ENCODE results near the gene RTN4R. TPM values are rescaled to one million over a fixed set of nuclear protein-coding genes. Genes with fewer than 3 reads are reported as not detected.

Gene RTN4R
- total and polyA plus RNA-seq, 3 donors from 2014 or later: 2.1 to 6.1 (median 5.1) TPM

DNA sequence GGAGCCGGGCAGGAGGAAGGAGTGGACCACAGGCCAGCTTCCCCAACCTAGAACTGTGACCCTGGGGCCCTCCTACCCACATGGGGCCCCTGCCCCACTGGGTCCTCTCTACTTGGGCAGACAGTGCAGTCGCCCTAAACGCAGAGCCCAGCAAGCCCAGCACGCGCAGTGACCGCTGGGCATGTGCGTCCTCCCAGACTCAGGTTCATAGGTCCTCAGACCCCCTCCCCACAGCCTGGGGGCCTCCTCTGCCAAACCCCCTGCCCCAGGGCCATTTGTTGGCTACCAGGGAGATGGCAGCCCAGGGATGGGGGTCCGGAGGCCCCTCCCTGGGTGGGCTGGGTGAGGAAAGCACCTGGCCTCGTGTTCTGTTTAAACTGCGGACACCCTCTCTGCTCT lies 23.9 kb downstream of the RTN4R start:
- intact Hi-C loops (cut with DNase I; ENCODE audit: low total_unique reads): no loop called here
- peaks cover 31% of the 10 kb centered on the region for H3K4me1 ChIP-seq

DNA sequence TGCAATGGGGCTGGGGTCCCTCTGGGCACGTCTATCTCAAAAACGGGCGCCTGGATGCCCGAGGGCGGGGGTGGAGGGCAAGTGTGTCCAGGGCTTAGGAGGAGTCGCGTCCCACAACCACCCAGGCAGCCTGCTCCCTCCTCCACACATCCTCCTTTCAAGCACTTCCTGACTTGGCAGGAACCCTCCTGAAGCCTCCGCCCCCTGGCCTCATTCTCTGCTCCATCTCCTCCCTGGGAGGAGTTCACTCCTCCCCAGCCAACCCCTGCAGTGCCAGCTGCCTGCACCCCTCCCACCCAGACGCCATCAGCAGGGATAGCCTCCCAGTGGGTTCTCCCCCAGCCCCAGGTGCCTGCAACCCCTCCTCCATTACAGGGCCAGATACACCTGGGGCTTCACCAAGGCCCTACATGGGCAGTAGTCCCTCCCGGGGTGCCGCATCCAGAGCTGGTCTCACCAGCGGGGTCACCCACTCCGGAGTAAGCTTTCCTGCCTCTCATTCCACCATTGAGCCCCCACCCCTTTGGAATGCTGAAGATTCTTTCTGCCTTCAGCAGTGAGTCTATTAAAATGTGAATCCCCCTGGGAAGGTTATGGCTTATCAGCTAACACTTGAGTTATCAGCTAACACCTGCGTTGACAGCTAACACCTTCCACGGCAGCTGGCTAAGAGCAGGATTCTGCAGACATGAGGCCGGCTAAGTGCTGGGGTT lies 24.4 kb downstream of the RTN4R start:
- WGBS, 2 donors: 39 to 54% methylated on average over 13 to 16 of the region's 16 CpGs
- peak; percentile 89 for DNase-seq
- Histone ChIP-seq H3K4me3 (no peak overlapping the region), H3K27ac (no peak overlapping the region), H3K9me3 (no peaks in the 10 kb centered on the region), H3K36me3 (ENCODE audit: low read depth, missing control alignments) (no peaks in the 10 kb centered on the region), H3K27me3 (no peaks in the 10 kb centered on the region), H3K4me1 (peaks cover 30% of the 10 kb centered on the region)
- intact Hi-C loops (cut with DNase I; ENCODE audit: low total_unique reads): no loop called here
- TF ChIP-seq, protein P1, sequence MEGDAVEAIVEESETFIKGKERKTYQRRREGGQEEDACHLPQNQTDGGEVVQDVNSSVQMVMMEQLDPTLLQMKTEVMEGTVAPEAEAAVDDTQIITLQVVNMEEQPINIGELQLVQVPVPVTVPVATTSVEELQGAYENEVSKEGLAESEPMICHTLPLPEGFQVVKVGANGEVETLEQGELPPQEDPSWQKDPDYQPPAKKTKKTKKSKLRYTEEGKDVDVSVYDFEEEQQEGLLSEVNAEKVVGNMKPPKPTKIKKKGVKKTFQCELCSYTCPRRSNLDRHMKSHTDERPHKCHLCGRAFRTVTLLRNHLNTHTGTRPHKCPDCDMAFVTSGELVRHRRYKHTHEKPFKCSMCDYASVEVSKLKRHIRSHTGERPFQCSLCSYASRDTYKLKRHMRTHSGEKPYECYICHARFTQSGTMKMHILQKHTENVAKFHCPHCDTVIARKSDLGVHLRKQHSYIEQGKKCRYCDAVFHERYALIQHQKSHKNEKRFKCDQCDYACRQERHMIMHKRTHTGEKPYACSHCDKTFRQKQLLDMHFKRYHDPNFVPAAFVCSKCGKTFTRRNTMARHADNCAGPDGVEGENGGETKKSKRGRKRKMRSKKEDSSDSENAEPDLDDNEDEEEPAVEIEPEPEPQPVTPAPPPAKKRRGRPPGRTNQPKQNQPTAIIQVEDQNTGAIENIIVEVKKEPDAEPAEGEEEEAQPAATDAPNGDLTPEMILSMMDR (IDR thresholded peaks at IDR 0.05): no peak
- TF ChIP-seq POLR2A (IDR thresholded peaks at IDR 0.05): no peak

More for the DNA sequence above, 23.9 kb downstream of the RTN4R start:
- DNase-seq: no peak
- H3K9me3 ChIP-seq: no peaks in the 10 kb centered on the region
- WGBS, 2 donors: 77 to 100% methylated on average over 3 to 9 of the region's 10 CpGs
- no peaks in the 10 kb centered on the region for H3K36me3 ChIP-seq (ENCODE audit: low read depth, missing control alignments)
- TF ChIP-seq, protein P1 (IDR thresholded peaks at IDR 0.05): no peak
- TF ChIP-seq POLR2A (IDR thresholded peaks at IDR 0.05): no peak
- H3K27me3 ChIP-seq: no peaks in the 10 kb centered on the region
- no peak overlapping the region for H3K4me3 ChIP-seq
- H3K27ac ChIP-seq: no peak overlapping the region

DNA sequence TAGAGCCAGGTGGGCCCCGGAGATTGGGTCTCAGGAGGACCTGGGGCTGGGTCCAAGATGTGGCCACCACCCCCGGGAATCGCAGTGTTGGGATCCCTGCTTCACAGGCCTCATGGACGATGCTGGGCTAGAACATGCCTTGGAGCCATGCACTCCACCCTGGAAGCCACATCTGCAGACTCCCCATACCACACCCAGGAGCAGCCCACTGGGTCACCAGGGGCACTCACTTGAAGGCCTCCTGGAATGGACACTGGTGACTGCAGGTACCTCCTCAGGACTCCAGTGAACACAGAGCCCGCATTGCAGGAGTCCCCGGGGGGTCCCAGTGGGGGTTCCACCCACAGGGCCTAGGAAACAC lies 25.0 kb downstream of the RTN4R start:
- H3K9me3 ChIP-seq: no peaks in the 10 kb centered on the region
- intact Hi-C loops (cut with DNase I; ENCODE audit: low total_unique reads): no loop called here
- H3K36me3 ChIP-seq (ENCODE audit: low read depth, missing control alignments): no peaks in the 10 kb centered on the region
- TF ChIP-seq, protein P1 (IDR thresholded peaks at IDR 0.05): no peak
- TF ChIP-seq POLR2A (IDR thresholded peaks at IDR 0.05): no peak
- 60 to 73% methylated on average over 3 to 6 of the region's 6 CpGs for WGBS, 2 donors
- no peaks in the 10 kb centered on the region for H3K27me3 ChIP-seq
- no peak for DNase-seq
- H3K4me1 ChIP-seq: peaks cover 30% of the 10 kb centered on the region
- H3K4me3 ChIP-seq: no peak overlapping the region
- H3K27ac ChIP-seq: no peak overlapping the region

DNA sequence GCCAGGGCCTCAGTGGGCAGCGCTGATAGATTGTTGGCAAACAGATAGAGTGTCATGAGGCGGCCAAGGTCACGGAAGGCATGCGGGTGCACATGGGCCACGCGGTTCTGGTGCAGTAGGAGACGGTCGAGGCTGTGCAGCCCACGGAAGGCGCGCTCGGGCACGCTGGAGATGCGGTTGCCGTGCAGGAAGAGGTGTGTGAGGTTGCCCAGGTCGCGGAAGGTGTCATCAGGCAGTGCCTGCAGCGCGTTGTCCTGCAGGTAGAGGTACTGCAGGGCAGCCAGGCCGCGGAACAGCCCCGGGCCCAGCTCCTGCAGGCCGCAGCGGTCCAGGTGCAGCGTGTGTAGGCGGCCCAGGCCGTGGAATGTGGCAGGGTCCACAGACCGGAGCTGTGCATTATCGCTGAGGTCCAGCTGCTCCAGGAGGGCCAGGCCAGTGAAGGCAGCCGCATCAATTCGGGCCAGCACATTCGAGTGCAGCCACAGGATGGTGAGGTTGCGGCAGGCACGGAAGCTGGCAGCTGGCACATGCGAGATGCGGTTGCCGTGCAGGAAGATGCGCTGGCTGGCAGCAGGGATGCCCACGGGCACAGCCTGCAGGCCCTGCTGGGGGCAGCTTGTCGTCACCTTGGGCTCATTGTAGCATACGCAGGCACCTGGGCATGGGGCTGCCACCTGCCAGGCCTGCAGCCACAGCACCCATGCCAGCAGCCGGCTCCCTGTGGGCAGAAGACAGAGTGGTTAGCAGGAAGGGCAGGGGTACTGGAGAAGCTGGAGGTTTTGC lies 25.5 kb downstream of the RTN4R start:
- H3K27ac ChIP-seq: no peak overlapping the region
- DNase-seq: no peak
- no peaks in the 10 kb centered on the region for H3K9me3 ChIP-seq
- H3K36me3 ChIP-seq (ENCODE audit: low read depth, missing control alignments): no peaks in the 10 kb centered on the region
- no peak overlapping the region for H3K4me3 ChIP-seq
- no peaks in the 10 kb centered on the region for H3K27me3 ChIP-seq
- TF ChIP-seq, protein P1 (IDR thresholded peaks at IDR 0.05): no peak
- TF ChIP-seq POLR2A (IDR thresholded peaks at IDR 0.05): no peak
- WGBS, 2 donors: 92 to 94% methylated on average over 25 to 42 of the region's 42 CpGs
- peaks cover 30% of the 10 kb centered on the region for H3K4me1 ChIP-seq
- intact Hi-C loops (cut with DNase I; ENCODE audit: low total_unique reads): no loop called here

Data from testis (tissue), 3 donors.